ENCODE data around the gene FAM50B. TPM values are rescaled to one million over a fixed set of nuclear protein-coding genes. Genes with fewer than 3 reads are reported as not detected.

FAM50B gene
- total RNA-seq, 1 donor from 2014 or later: 10.3 TPM

GRCh38 chr6:3831761-3832530, 17.2 kb upstream of the FAM50B start:
- DNase-seq (ENCODE audit: low read depth) (no peak), FAIRE-seq (no peak)
- Histone ChIP-seq H3K4me3 (ENCODE audit: low read depth, low read length) (no peak overlapping the region), H3K36me3 (ENCODE audit: control insufficient read depth, insufficient read depth, low read length) (no peaks in the 10 kb centered on the region), H3K27me3 (ENCODE audit: control insufficient read depth, insufficient read depth, low read length) (no peaks in the 10 kb centered on the region)
- no peak for TF ChIP-seq CTCF (IDR thresholded peaks at IDR 0.05; ENCODE audit: insufficient read depth, low read length, severe bottlenecking)

DNA sequence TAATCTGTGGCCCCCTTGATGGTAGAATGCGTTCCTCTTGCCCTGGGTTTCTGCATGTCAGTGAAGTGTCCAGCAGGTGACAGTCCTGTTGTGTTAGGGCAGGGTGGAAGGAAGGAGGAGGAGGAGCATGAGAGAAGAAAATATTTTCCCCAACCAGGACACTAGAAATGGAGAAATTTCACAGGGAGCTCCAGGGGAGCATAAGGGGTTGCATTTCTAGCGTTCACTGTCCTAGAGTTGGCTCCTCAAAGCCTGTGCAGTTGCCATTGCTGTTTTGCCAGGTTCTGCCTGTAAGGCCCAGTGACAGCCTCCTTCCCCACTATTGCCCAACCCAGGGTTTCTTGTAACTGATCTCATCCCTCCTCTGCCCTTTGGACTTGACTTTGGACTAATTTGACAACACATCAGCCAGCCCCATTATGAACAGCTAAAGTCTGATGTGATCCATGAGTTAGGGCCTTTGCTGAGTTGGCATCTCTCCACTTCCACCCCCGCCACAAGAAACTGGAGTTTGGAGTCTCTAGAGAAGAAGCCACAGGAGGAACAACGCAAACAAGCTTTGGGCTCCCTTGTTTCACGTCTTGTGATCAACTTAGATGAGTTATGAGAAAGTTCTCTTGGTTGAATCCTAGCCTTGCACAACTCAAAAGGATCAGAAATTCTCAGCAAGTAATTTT, 14.0 kb upstream of the FAM50B start:
- DNase-seq (ENCODE audit: low read depth) (no peak), FAIRE-seq (no peak)
- Histone ChIP-seq H3K4me3 (ENCODE audit: low read depth, low read length) (no peak overlapping the region), H3K27me3 (ENCODE audit: control insufficient read depth, insufficient read depth, low read length) (no peaks in the 10 kb centered on the region), H3K36me3 (ENCODE audit: control insufficient read depth, insufficient read depth, low read length) (no peaks in the 10 kb centered on the region)
- no peak for TF ChIP-seq CTCF (IDR thresholded peaks at IDR 0.05; ENCODE audit: insufficient read depth, low read length, severe bottlenecking)

DNA sequence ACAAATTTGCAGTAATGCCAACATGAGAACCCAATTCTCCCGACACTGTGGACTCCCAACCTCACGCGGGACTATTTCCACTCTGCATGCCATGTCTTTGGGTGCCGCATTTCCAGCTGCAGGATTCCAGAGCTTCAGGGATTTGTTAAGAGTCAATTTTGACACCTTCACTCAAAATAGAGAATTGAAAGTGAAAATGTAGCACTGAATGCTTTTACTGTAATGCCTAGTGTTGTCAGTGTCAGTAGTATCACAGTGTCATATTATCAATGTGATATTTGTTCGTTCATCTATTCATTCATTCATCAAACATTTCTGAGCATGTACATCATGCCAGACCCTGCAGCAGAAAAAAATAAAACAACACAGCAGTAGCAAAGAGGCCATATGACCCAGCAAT, 13.4 kb upstream of the FAM50B start:
- no peak overlapping the region for H3K4me3 ChIP-seq (ENCODE audit: low read depth, low read length)
- FAIRE-seq (no peak), DNase-seq (ENCODE audit: low read depth) (no peak)
- TF ChIP-seq CTCF (IDR thresholded peaks at IDR 0.05; ENCODE audit: insufficient read depth, low read length, severe bottlenecking): no peak
- H3K36me3 ChIP-seq (ENCODE audit: control insufficient read depth, insufficient read depth, low read length): no peaks in the 10 kb centered on the region
- H3K27me3 ChIP-seq (ENCODE audit: control insufficient read depth, insufficient read depth, low read length): no peaks in the 10 kb centered on the region

DNA sequence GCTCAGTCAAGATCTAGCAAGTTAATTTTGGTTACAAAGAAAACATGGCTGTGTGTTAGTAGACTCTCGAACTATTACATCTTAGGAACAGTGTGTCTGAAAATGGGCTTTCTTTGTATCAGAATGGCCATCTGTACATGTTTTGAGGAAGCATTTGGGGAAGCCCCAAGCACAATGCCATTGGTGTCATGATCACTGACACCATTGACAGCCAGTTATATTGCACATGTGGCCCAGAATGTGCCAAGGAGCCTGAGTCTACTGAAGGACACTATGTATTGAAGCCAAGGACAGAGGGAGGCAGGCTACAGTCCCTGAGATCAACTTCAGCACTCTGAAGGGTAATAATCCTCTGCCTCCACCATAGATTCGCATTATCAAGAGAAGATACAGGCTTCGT, 12.6 kb upstream of the FAM50B start:
- no peak for TF ChIP-seq CTCF (IDR thresholded peaks at IDR 0.05; ENCODE audit: insufficient read depth, low read length, severe bottlenecking)
- no peak overlapping the region for H3K4me3 ChIP-seq (ENCODE audit: low read depth, low read length)
- no peaks in the 10 kb centered on the region for H3K27me3 ChIP-seq (ENCODE audit: control insufficient read depth, insufficient read depth, low read length)
- H3K36me3 ChIP-seq (ENCODE audit: control insufficient read depth, insufficient read depth, low read length): no peaks in the 10 kb centered on the region
- FAIRE-seq: no peak
- no peak for DNase-seq (ENCODE audit: low read depth)

GRCh38 chr6:3837781-3838180, 11.4 kb upstream of the FAM50B start:
- DNase-seq (ENCODE audit: low read depth): no peak
- no peak for TF ChIP-seq CTCF (IDR thresholded peaks at IDR 0.05; ENCODE audit: insufficient read depth, low read length, severe bottlenecking)
- FAIRE-seq: no peak

More at GRCh38 chr6:3837781-3838180, 11.4 kb upstream of the FAM50B start:
- Histone ChIP-seq H3K36me3 (ENCODE audit: control insufficient read depth, insufficient read depth, low read length) (no peaks in the 10 kb centered on the region), H3K4me3 (ENCODE audit: low read depth, low read length) (no peak overlapping the region), H3K27me3 (ENCODE audit: control insufficient read depth, insufficient read depth, low read length) (no peaks in the 10 kb centered on the region)
